ENCODE results near the gene VHLL. TPM values are rescaled to one million over a fixed set of nuclear protein-coding genes. Genes with fewer than 3 reads are reported as not detected.

Gene VHLL
- total and polyA plus RNA-seq, 3 donors from 2014 or later, result 1.7 to 1.8 TPM; not detected in 1

DNA sequence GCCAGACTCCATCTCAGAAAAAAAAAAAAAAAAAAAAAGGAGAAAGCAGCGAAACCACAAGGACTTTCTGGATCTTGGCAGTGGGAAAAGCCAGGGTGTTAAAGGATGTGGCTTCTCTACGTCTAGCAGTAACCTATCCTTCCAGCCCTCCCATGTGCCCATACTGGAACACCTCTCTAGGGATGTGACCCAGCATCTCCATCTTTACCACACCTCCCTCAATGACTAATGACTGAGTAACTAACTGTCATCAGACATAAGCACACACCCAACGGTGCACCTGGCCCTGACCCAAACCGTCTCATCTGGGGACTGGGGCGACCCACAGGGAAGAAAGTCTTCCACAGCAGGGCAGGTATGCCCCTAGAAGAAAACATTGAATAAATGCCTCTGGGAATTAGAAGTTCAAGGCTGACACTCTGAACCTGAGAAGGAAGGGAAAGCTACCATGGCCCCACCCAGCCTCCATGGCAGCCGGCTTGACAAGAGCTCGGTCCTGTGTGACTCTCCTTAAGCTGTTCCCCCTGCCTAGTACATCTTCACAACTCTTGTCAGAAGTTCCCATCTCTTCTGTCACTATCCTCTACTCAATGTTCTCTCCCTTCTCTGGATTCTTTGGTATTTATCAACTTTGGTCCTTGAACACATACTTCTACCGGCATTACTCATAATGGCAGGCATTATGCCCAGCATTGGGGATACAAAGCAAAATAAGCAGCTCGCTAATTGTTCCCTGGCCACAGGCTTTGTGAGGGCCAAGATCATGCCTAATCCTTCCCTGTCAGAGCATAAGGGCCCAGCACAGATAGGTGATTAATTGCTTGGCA is 36.4 kb downstream of the VHLL start:
- H3K4me1 ChIP-seq, result peaks cover under 1% of the 10 kb centered on the region
- TF ChIP-seq, protein P1, sequence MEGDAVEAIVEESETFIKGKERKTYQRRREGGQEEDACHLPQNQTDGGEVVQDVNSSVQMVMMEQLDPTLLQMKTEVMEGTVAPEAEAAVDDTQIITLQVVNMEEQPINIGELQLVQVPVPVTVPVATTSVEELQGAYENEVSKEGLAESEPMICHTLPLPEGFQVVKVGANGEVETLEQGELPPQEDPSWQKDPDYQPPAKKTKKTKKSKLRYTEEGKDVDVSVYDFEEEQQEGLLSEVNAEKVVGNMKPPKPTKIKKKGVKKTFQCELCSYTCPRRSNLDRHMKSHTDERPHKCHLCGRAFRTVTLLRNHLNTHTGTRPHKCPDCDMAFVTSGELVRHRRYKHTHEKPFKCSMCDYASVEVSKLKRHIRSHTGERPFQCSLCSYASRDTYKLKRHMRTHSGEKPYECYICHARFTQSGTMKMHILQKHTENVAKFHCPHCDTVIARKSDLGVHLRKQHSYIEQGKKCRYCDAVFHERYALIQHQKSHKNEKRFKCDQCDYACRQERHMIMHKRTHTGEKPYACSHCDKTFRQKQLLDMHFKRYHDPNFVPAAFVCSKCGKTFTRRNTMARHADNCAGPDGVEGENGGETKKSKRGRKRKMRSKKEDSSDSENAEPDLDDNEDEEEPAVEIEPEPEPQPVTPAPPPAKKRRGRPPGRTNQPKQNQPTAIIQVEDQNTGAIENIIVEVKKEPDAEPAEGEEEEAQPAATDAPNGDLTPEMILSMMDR (IDR thresholded peaks at IDR 0.05), result no peak
- TF ChIP-seq POLR2A (IDR thresholded peaks at IDR 0.05), result no peak
- no peak overlapping the region for H3K27ac ChIP-seq
- no peaks in the 10 kb centered on the region for H3K36me3 ChIP-seq (ENCODE audit: low read depth, missing control alignments)
- no peak overlapping the region for H3K4me3 ChIP-seq
- intact Hi-C loops (cut with DNase I; ENCODE audit: low total_unique reads), result no loop called here
- H3K27me3 ChIP-seq, result no peaks in the 10 kb centered on the region
- H3K9me3 ChIP-seq, result no peaks in the 10 kb centered on the region
- 74 to 83% methylated on average over 9 of the region's 9 CpGs for WGBS, 2 donors
- DNase-seq, result no peak

DNA sequence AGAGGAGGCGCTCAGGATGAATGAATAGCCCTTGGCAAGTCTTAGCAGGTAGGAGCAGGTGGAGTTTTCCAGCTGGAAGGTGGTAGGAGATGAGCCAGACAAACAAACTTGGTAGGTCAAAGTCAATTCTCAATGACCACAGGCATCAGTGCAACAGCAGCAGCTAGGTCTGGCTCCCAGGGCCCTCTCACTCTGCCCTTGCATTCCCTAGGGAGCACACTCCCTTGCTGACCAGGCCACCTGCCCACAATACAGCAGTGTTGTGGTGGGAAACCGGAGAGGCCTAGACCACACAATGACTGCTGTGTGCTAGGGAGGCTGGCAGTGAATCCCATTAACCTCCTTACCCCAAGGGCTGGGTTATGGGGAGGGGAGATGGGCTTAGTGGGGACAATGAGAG is 38.2 kb downstream of the VHLL start:
- TF ChIP-seq, protein P1 (IDR thresholded peaks at IDR 0.05), result no peak
- no peak for TF ChIP-seq POLR2A (IDR thresholded peaks at IDR 0.05)
- 81 to 82% methylated on average over 2 of the region's 2 CpGs for WGBS, 2 donors
- intact Hi-C loops (cut with DNase I; ENCODE audit: low total_unique reads), result no loop called here
- Histone ChIP-seq H3K27me3 (no peaks in the 10 kb centered on the region), H3K9me3 (no peaks in the 10 kb centered on the region), H3K27ac (no peak overlapping the region), H3K4me1 (no peaks in the 10 kb centered on the region), H3K36me3 (ENCODE audit: low read depth, missing control alignments) (no peaks in the 10 kb centered on the region), H3K4me3 (no peak overlapping the region)
- DNase-seq, result no peak

DNA sequence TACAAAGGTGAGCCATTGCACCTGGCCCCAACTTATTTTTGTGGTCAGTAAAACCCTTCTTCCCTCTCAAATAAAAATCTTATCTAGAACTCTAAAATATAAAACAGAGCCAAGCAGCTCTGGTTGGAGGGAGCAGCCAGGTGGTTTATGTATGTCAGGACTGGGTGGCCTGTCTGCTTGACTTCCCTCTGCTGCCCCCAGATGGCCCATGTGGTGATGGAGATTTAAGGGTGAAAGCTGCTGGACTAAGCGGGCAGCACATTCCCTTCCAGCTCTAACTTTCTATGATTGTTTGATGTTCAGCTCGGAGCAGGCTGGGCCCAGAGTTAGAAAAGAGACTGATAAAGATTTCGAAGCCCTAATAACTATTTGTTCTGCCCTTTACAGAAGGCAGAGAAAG is 39.3 kb downstream of the VHLL start:
- H3K27ac ChIP-seq, result no peak overlapping the region
- H3K4me3 ChIP-seq, result no peak overlapping the region
- no peaks in the 10 kb centered on the region for H3K36me3 ChIP-seq (ENCODE audit: low read depth, missing control alignments)
- no peaks in the 10 kb centered on the region for H3K4me1 ChIP-seq
- TF ChIP-seq, protein P1 (IDR thresholded peaks at IDR 0.05), result no peak
- no peak for TF ChIP-seq POLR2A (IDR thresholded peaks at IDR 0.05)
- no peaks in the 10 kb centered on the region for H3K27me3 ChIP-seq
- no peaks in the 10 kb centered on the region for H3K9me3 ChIP-seq
- no peak for DNase-seq
- intact Hi-C loops (cut with DNase I; ENCODE audit: low total_unique reads), result no loop called here
- 53 to 63% methylated on average over 3 of the region's 3 CpGs for WGBS, 2 donors

DNA sequence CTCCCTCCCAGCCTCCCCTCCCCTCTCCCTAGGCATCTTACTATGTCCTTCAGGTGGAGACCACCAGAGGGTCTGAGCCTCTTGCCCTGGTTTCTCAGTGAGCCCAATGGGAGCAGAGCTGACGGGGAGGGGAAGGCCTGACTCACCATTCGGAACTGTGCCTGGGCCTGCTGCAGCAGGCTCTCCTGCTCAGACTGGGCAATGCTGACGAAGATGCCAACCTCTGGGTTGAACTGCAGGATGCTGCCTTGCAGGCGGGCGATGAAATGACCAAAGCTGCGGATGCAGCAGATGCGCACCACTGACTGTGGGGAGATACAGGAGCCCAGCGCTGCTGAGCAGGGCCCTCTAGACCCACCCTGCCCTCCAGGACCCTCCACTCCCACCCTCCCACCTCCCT is 40.2 kb downstream of the VHLL start:
- Histone ChIP-seq H3K4me1 (no peaks in the 10 kb centered on the region), H3K9me3 (no peaks in the 10 kb centered on the region), H3K4me3 (no peak overlapping the region), H3K36me3 (ENCODE audit: low read depth, missing control alignments) (no peaks in the 10 kb centered on the region), H3K27ac (no peak overlapping the region), H3K27me3 (no peaks in the 10 kb centered on the region)
- no peak for DNase-seq
- WGBS, 2 donors, result 97 to 98% methylated on average over 5 to 8 of the region's 8 CpGs
- TF ChIP-seq, protein P1 (IDR thresholded peaks at IDR 0.05), result no peak
- TF ChIP-seq POLR2A (IDR thresholded peaks at IDR 0.05), result no peak
- intact Hi-C loops (cut with DNase I; ENCODE audit: low total_unique reads), result no loop called here

DNA sequence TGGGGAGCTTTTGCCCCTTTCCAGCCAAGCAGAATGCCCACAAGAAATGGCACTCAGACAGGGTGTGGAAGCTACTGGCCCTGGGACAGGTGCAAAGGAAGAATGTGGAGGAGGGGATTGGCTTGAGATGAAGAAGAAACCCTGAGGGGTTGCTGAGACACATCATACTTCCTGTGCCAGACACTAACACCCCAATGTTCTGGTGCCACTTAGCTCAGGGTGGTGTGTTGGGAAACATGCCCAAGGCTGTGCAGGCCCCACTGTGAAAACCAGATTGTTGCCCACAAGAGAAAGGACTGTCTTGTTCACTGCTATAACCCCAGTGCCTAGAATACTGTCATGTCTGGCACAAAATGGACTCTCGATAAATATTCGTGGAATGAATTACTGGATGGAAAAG is 41.4 kb downstream of the VHLL start:
- WGBS, 2 donors, result 89 to 92% methylated on average over 2 of the region's 2 CpGs
- H3K4me3 ChIP-seq, result no peak overlapping the region
- H3K27me3 ChIP-seq, result no peaks in the 10 kb centered on the region
- intact Hi-C loops (cut with DNase I; ENCODE audit: low total_unique reads), result no loop called here
- no peak for DNase-seq
- H3K27ac ChIP-seq, result no peak overlapping the region
- TF ChIP-seq POLR2A (IDR thresholded peaks at IDR 0.05), result no peak
- TF ChIP-seq, protein P1 (IDR thresholded peaks at IDR 0.05), result no peak
- H3K9me3 ChIP-seq, result no peaks in the 10 kb centered on the region
- no peaks in the 10 kb centered on the region for H3K4me1 ChIP-seq
- no peaks in the 10 kb centered on the region for H3K36me3 ChIP-seq (ENCODE audit: low read depth, missing control alignments)
